Hepatocyte (in vitro differentiated cells): ENCODE measurements around the gene SYT7. TPM values are rescaled to one million over a fixed set of nuclear protein-coding genes. Genes with fewer than 3 reads are reported as not detected.

ENCODE experiments used
- DNase-seq: peaks from one replicate; pipeline ENCODE4 v3.0.0-alpha.2; 2016; ENCODE audit warnings: low spot score
- H2AFZ ChIP-seq: fragments of 200-600 bp; sonication (generic); 2 replicates; pipeline ENCODE4 v1.6.0; 2016; ENCODE audit warnings: antibody characterized with exemption, mild to moderate bottlenecking
- H3K27ac ChIP-seq: fragments of 200-600 bp; sonication (generic); 2 replicates; pipeline ENCODE4 v1.5.1; 2016; ENCODE audit warnings: mild to moderate bottlenecking
- H3K27me3 ChIP-seq: fragments of 200-600 bp; sonication (generic); 2 replicates; pipeline ENCODE4 v1.6.1; 2016
- H3K36me3 ChIP-seq: fragments of 200-600 bp; sonication (generic); replicated peaks from 2 replicates; pipeline ENCODE4 v1.5.1; 2016; ENCODE audit warnings: low read depth; ENCODE audit not compliant: insufficient read depth
- H3K4me1 ChIP-seq: fragments of 200-600 bp; sonication (generic); 2 replicates; pipeline ENCODE4 v1.5.1; 2016; ENCODE audit warnings: mild to moderate bottlenecking, moderate library complexity; ENCODE audit not compliant: insufficient read depth
- H3K4me2 ChIP-seq: fragments of 200-600 bp; sonication (generic); 2 replicates; pipeline ENCODE4 v1.6.0; 2016
- H3K4me3 ChIP-seq: fragments of 200-600 bp; sonication (generic); 2 replicates; pipeline ENCODE4 v1.5.1; 2016; ENCODE audit warnings: mild to moderate bottlenecking
- H3K79me2 ChIP-seq: fragments of 200-600 bp; sonication (generic); 2 replicates; pipeline ENCODE4 v1.6.0; 2017; ENCODE audit warnings: mild to moderate bottlenecking
- H3K9me2 ChIP-seq: fragments of 200-600 bp; sonication (generic); replicated peaks from 2 replicates; pipeline ENCODE4 v1.6.0; 2017; ENCODE audit warnings: mild to moderate bottlenecking; ENCODE audit not compliant: insufficient read depth
- H3K9me3 ChIP-seq: fragments of 200-600 bp; sonication (generic); 2 replicates; pipeline ENCODE4 v1.5.1; 2016; ENCODE audit warnings: low read depth, mild to moderate bottlenecking
- H4K20me1 ChIP-seq: fragments of 200-600 bp; sonication (generic); 2 replicates; pipeline ENCODE4 v1.6.0; 2016; ENCODE audit warnings: mild to moderate bottlenecking; ENCODE audit not compliant: insufficient read depth, poor library complexity, severe bottlenecking
- EZH2 ChIP-seq: fragments of 200-600 bp; sonication (generic); IDR thresholded peaks from 2 replicates; pipeline ENCODE4 v1.6.1; 2016; ENCODE audit warnings: antibody characterized with exemption, mild to moderate bottlenecking, borderline replicate concordance
- EZH2phosphoT487 ChIP-seq: fragments of 200-600 bp; sonication (generic); IDR thresholded peaks from one replicate; pipeline ENCODE4 v1.6.1; 2018; ENCODE audit warnings: antibody characterized with exemption, mild to moderate bottlenecking, low read depth, moderate library complexity; ENCODE audit not compliant: unreplicated experiment, severe bottlenecking
- WGBS: methylation state at CpG from one replicate; pipeline ENCODE4 v1.1.6; 2016; ENCODE audit warnings: low lambda C conversion rate; ENCODE audit errors: missing lambda C conversion rate; 5-methylcytosine and 5-hydroxymethylcytosine counted together
- polyA plus RNA-seq: library from polyadenylated mRNA; unstranded; fragments of >200 nt; fragmentation: Nextera tagmentation; extraction: Ambion mirVana; gene quantifications from 2 replicates; pipeline ENCODE4 v1.2.1, GENCODE V29; 2016
- total RNA-seq: library from RNA; depleted of rRNA; stranded (reverse); fragments of >200 nt; gene quantifications from 2 replicates; pipeline ENCODE4 v1.2.3, GENCODE V29; 2014
- TF ChIP-seq, protein P1 (sequence below): fragments of 200-600 bp; sonication (generic); IDR thresholded peaks from 2 replicates; pipeline ENCODE4 v1.5.1; 2016; ENCODE audit warnings: antibody characterized with exemption, mild to moderate bottlenecking; ENCODE audit not compliant: poor library complexity

The SYT7 gene
- total and polyA plus RNA-seq, 2 experiments from 2014 or later, result 11.3 to 15.5 TPM

DNA sequence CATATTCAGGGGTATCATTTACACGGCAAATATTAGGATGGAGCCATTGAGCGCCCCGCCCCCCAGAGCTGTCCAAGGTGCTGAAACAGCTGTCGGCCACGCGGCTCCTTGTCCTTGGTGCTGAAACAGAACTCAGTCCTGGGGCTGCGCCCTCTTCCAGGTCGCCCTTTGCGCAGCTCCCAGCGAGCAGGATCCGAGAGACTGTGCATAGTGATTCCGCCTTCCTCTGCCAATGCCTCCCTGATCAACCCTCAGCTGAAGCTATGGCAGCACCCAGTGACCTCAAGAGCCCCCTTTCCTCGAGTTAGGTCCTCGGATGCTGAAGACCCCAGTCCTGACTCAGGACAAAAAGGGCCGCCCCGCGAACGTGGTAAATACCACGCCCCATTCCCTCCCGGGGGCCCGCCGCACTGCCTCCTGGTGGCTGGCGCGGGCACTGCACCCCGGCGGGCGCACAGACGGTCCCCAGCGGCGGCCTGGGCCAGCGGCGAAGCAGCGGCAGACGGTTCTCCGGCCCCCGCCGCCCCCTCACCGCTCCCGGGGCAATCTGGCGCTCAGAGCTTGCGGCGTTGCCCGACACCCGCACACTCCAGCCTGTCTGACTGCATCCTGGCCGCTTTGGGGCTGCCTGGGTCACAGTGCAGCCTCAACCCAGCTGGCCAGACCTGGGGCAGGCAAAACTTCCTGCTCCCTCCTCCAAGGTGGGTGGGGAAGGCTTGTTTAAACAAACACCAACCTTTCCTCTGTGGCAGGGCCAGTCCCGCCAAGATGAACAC is 13.4 kb downstream of the SYT7 start:
- Histone ChIP-seq H3K9me3 (no peaks in the 10 kb centered on the region), H3K4me1 (no peaks in the 10 kb centered on the region), H4K20me1 (peaks cover 3% of the 10 kb centered on the region), H3K4me3 (no peak overlapping the region), H3K27me3 (peaks cover 11% of the 10 kb centered on the region), H3K36me3 (no peaks in the 10 kb centered on the region), H3K4me2 (peak overlapping the region; percentile 70), H3K9me2 (no peaks in the 10 kb centered on the region), H3K79me2 (no peaks in the 10 kb centered on the region), H3K27ac (no peak overlapping the region), H2AFZ (no peak overlapping the region)
- DNase-seq, result peak; percentile 90
- 2% methylated on average over 43 of the region's 46 CpGs for WGBS
- no peak for TF ChIP-seq EZH2
- TF ChIP-seq, protein P1, sequence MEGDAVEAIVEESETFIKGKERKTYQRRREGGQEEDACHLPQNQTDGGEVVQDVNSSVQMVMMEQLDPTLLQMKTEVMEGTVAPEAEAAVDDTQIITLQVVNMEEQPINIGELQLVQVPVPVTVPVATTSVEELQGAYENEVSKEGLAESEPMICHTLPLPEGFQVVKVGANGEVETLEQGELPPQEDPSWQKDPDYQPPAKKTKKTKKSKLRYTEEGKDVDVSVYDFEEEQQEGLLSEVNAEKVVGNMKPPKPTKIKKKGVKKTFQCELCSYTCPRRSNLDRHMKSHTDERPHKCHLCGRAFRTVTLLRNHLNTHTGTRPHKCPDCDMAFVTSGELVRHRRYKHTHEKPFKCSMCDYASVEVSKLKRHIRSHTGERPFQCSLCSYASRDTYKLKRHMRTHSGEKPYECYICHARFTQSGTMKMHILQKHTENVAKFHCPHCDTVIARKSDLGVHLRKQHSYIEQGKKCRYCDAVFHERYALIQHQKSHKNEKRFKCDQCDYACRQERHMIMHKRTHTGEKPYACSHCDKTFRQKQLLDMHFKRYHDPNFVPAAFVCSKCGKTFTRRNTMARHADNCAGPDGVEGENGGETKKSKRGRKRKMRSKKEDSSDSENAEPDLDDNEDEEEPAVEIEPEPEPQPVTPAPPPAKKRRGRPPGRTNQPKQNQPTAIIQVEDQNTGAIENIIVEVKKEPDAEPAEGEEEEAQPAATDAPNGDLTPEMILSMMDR, result peak; percentile 68

DNA sequence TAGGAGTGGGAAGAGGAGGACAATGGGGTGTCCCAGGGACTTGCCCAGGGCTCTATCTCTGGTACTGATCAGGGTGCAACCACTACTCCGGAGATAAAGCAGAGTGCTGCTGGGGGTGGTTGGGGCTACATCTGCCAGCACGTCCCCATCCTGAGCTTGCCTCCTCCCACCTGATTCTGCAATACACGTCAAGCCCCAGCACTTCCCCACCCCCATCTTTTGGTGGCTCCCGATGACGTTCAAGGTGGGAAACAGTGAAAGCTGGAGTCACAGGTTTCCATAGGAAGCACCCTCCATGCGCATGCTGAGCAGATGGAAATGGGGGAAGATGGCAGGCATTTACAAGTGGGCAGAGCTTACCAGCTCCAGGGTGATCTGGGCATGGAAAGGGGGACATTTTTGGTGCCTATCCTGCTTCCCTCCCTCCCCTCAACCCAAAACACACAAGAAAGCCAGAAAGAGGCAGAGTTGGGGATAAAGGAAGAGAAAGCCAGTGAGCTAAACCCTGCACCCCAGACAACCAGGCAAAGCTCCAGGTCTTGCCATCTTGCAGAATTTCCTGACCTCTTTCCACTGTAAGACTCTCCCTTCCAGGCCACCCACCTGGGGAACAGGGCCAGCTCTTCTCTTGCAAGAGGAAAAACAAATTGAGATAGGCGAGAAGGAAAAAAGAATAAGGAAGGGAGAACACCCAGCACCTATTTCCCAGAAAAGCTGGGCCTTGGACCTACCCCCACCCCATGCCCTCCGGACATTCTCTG is 15.8 kb downstream of the SYT7 start:
- 49% methylated on average over 8 of the region's 8 CpGs for WGBS
- Histone ChIP-seq H4K20me1 (peaks cover 3% of the 10 kb centered on the region), H3K9me3 (no peaks in the 10 kb centered on the region), H3K79me2 (no peaks in the 10 kb centered on the region), H3K27ac (no peak overlapping the region), H3K4me2 (no peak overlapping the region), H3K9me2 (no peaks in the 10 kb centered on the region), H2AFZ (no peak overlapping the region), H3K4me1 (no peaks in the 10 kb centered on the region), H3K36me3 (no peaks in the 10 kb centered on the region), H3K4me3 (no peak overlapping the region), H3K27me3 (peaks cover 14% of the 10 kb centered on the region)
- no peak for DNase-seq
- TF ChIP-seq, protein P1, result no peak
- no peak for TF ChIP-seq EZH2
- TF ChIP-seq EZH2phosphoT487, result no peak

DNA sequence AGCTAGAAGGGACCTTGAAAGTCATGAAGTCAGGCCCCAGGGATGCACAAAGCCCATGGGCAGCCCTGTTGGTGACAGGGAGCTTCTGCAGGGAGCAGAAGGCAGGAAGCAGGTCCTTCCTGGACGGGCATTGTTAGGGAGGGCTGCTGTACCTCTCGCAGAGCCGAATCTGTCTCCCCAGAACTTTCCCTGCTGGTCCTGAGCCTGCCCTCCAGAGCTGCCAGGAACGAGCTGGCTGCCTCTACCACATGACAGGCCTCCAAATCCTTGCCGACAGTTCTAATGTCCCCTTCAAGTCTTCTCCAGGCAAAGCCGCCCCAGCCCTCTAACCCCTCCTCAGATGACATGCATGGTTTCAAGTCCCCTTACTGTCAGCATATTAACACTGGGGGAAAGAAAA is 20.1 kb downstream of the SYT7 start:
- H3K27me3 ChIP-seq, result peaks cover 20% of the 10 kb centered on the region
- DNase-seq, result no peak
- H3K79me2 ChIP-seq, result no peaks in the 10 kb centered on the region
- no peak overlapping the region for H3K27ac ChIP-seq
- H4K20me1 ChIP-seq, result no peaks in the 10 kb centered on the region
- H3K4me1 ChIP-seq, result peaks cover 2% of the 10 kb centered on the region
- no peaks in the 10 kb centered on the region for H3K36me3 ChIP-seq
- no peaks in the 10 kb centered on the region for H3K9me3 ChIP-seq
- WGBS, result 82% methylated on average over 6 of the region's 6 CpGs
- no peak overlapping the region for H2AFZ ChIP-seq
- H3K4me3 ChIP-seq, result no peak overlapping the region
- TF ChIP-seq EZH2, result no peak
- TF ChIP-seq, protein P1, result no peak
- no peak for TF ChIP-seq EZH2phosphoT487
- no peaks in the 10 kb centered on the region for H3K9me2 ChIP-seq
- H3K4me2 ChIP-seq, result no peak overlapping the region
